Astrocyte of the spinal cord (primary cell): ENCODE results near the gene INHBE.
"Not testable (repeated sequence)": the region's sequence is repeated elsewhere in the genome, so short reads cannot be mapped to it uniquely, and the experiment has no call there.

Source experiments
- DNase-seq: peaks from one replicate; pipeline ENCODE4 v3.0.0; 2011; ENCODE audit warnings: low read depth, low spot score
- H3K4me3 ChIP-seq: 2 replicates; pipeline ENCODE4 v1.5.1; 2011; ENCODE audit warnings: low read depth, mild to moderate bottlenecking, low read length, moderate library complexity
- in situ Hi-C: cut with HindIII; loops from 2 replicates; pipeline ENCODE4 v1.10.0; 2017; ENCODE audit warnings: low sequenced_read_pairs
- TF ChIP-seq, protein P1 (sequence below): IDR thresholded peaks from 2 replicates; pipeline ENCODE4 v1.5.1; 2012; ENCODE audit warnings: low read depth, mild to moderate bottlenecking, low read length, inconsistent platforms

Gene INHBE

GRCh38 chr12:57419495-57419894, 35.6 kb upstream of the INHBE start:
- no peak overlapping the region for H3K4me3 ChIP-seq
- no peak for DNase-seq
- in situ Hi-C loops: no loop called here
- TF ChIP-seq, protein P1, sequence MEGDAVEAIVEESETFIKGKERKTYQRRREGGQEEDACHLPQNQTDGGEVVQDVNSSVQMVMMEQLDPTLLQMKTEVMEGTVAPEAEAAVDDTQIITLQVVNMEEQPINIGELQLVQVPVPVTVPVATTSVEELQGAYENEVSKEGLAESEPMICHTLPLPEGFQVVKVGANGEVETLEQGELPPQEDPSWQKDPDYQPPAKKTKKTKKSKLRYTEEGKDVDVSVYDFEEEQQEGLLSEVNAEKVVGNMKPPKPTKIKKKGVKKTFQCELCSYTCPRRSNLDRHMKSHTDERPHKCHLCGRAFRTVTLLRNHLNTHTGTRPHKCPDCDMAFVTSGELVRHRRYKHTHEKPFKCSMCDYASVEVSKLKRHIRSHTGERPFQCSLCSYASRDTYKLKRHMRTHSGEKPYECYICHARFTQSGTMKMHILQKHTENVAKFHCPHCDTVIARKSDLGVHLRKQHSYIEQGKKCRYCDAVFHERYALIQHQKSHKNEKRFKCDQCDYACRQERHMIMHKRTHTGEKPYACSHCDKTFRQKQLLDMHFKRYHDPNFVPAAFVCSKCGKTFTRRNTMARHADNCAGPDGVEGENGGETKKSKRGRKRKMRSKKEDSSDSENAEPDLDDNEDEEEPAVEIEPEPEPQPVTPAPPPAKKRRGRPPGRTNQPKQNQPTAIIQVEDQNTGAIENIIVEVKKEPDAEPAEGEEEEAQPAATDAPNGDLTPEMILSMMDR: no peak

DNA sequence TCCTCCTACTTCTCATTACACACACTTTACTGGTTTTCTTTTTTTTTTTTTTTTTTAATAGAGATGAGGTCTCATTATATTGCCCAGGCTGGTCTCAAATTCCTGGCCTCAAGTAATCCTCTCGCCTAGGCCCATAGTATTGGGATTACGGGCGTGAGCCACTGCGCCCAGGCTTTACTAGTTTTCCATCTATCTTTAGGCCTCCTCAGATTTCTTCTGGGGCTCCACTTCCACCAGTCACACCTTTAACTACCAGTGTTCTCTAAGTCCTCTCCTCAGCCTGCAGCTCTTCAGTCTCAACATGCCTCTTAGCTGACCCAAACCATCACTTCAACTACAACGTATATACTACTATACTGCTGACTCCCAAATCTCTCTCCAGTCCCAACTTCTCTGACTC, 34.6 kb upstream of the INHBE start:
- in situ Hi-C loops: no loop called here
- DNase-seq: no peak
- H3K4me3 ChIP-seq: no peak overlapping the region
- TF ChIP-seq, protein P1: no peak

DNA sequence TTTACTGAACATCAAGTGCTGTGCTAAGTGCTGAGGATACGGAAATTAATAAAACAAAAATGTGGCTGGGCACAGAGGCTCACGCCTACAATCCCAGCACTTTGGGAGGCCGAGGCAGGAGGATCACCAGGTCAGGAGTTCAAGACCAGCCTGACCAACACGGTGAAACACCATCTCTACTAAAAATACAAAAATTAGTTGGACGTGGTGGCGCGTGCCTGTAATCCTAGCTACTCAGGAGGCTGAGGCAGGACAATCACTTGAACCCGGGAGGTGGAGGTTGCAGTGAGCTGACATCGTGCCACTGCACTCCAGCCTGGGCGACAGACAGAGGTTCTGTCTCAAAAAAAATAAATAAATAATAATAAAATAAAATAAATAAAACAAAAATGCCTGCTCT, 28.2 kb upstream of the INHBE start:
- in situ Hi-C loops, DNase-seq, H3K4me3 ChIP-seq: not testable (repeated sequence)

GRCh38 chr12:57428965-57429364, 26.1 kb upstream of the INHBE start:
- H3K4me3 ChIP-seq: no peak overlapping the region
- no peak for DNase-seq
- in situ Hi-C loops: no loop called here
- TF ChIP-seq, protein P1: no peak

GRCh38 chr12:57429473-57430111, 25.5 kb upstream of the INHBE start:
- in situ Hi-C loops: no loop called here
- TF ChIP-seq, protein P1: no peak
- DNase-seq: no peak
- H3K4me3 ChIP-seq: peak overlapping the region; percentile 70

DNA sequence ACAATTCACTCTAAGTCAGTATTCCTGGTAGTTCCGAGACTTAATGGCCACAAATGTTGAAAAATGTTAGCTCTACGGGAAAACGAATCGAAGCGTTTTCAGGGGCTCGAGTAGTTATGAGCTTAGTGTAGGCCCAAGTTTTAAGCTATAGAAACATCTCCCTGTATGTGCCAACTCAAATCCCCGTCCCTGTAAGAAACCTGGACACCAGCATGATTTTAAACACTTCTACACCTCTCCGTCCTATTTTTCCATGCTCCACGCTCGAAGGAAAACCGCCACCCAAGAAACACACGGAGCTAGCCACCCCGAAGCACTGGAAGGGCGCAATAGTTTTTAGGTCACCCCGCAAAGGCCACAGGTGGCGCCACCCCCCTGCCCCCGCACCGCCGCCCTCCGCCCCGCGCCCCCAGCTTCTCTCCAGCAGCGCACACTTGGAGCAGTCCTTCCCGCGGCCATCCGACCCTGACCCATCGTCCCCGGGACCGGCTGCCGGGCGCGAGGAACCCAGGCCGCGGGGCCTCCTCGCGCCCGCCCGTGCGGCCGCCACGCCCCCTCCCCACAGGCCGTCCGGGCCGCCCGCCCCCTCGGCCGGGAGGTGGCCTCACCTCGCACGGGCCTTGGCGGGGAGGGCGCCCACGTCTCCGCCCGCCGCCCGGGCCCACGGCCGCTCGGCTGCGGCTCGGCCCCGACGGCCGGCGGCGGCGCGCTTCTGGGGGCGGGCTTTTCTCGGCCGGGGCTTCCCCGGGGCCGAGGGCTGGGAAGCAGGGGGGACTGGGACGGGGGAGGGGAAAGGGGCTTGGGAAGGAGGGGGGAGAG, 24.8 kb upstream of the INHBE start:
- TF ChIP-seq, protein P1: no peak

GRCh38 chr12:57430931-57431566, 24.1 kb upstream of the INHBE start, which contains the start of gene R3HDM2:
R3HDM2 (minus strand) TSS chr12:57431043; CDS start chr12:57310428, 120,615 bp downstream.
- H3K4me3 ChIP-seq: peak within 1 kb of the TSS; percentile 70
- TF ChIP-seq, protein P1: no peak
- peak; percentile 93 for DNase-seq
- in situ Hi-C loops: no loop called here

More for the DNA sequence above, 24.8 kb upstream of the INHBE start:
- peak; percentile 50 for DNase-seq
- in situ Hi-C loops: no loop called here
- peak overlapping the region; percentile 70 for H3K4me3 ChIP-seq
